Psoas muscle (tissue), 8 donors: ENCODE measurements around the gene MED13L. TPM values are rescaled to one million over a fixed set of nuclear protein-coding genes. Genes with fewer than 3 reads are reported as not detected.
A peak's percentile ranks its signal among the peaks of the same experiment; 100 is the strongest.

ENCODE experiments used
- ATAC-seq, 4 donors: fragments of 200-7000 bp; cut with Tn5 transposase; one replicate each; pipeline ENCODE4 v1.9.1; 2020; ENCODE audit warnings: moderate library complexity in 3 of 4, mild to moderate bottlenecking in 2 of 4
- DNase-seq, 2 donors: peaks; one replicate each; pipeline ENCODE4 v3.0.0-alpha.2; 2020
- H3K27ac ChIP-seq: fragments of 200-600 bp; one replicate; pipeline ENCODE4 v1.8.0; 2022
- H3K27me3 ChIP-seq, 3 donors: fragments of 200-600 bp in 1 of 3; one replicate each; pipeline versions ENCODE4 v1.6.1 to v1.8.0; 2013 to 2022; ENCODE audit warnings: low read length in 2 of 3, mild to moderate bottlenecking in 2 of 3, moderate library complexity in 1 of 3; ENCODE audit not compliant: insufficient read depth in 3 of 3
- H3K36me3 ChIP-seq, 2 donors: fragments of 200-600 bp in 1 of 2; one replicate each; pipeline versions ENCODE4 v1.6.1 to v1.8.0; 2013 to 2022; ENCODE audit warnings: low read depth in 1 of 2, mild to moderate bottlenecking in 1 of 2, moderate library complexity in 1 of 2; ENCODE audit not compliant: insufficient read depth in 1 of 2
- H3K4me1 ChIP-seq: fragments of 200-600 bp; one replicate; pipeline ENCODE4 v1.8.0; 2022
- H3K4me3 ChIP-seq: fragments of 200-600 bp; one replicate; pipeline ENCODE4 v1.8.0; 2022; ENCODE audit warnings: mild to moderate bottlenecking
- H3K9me3 ChIP-seq: fragments of 200-600 bp; one replicate; pipeline ENCODE4 v1.8.0; 2022
- WGBS, 3 donors: extraction: QIAGEN DNeasy Blood & Tissue Kit; methylation state at CpG; one replicate each; pipeline versions ENCODE4 v1.1.6 to v1.1.7; 2013; 5-methylcytosine and 5-hydroxymethylcytosine counted together
- intact Hi-C, 2 donors: fragments of 100-400 bp; cut with DNase I; formaldehyde crosslinking; loops; one replicate each; pipeline versions ENCODE4 v1.11.0 to v1.14.2; 2022
- polyA plus RNA-seq, 3 donors: library from polyadenylated mRNA; stranded (reverse); fragments of 200-250 nt; gene quantifications; one replicate each; pipeline ENCODE4 v1.2.3, GENCODE V29; 2013
- total RNA-seq, 4 donors: library from RNA; stranded (reverse); fragmentation: NEBNext Ultra II Directional in 2 of 4; extraction: Animal tissue kit (Norgen Biotek cat#: 25700) in 2 of 4; gene quantifications; one replicate each; pipeline versions ENCODE4 v1.2.1 to v1.2.4, GENCODE V29; 2021 to 2023
- TF ChIP-seq, protein P1 (sequence below): fragments of 200-600 bp; IDR thresholded peaks from one replicate; pipeline ENCODE4 v1.8.0; 2022; ENCODE audit warnings: antibody characterized with exemption
- donor health status: healthy with polysubstance abuse.
- donor health status: DM: no; HTN: no; CAD: no; lungs with moderate emphysema.
- donor health status: Bipolar disorder and iron deficiency.
- donor health status: healthy.
- donor health status: DM: yes; HTN: yes; CAD: no.
- donor health status: DM: no; HTN: no; CAD: no.
- donor health status: DM: no; HTN: no; CAD: no.
- donor health status: DM: yes; HTN: yes; CAD: no.

The MED13L gene
- total and polyA plus RNA-seq, 7 donors = 8.9 to 90.5 (median 72.5) TPM

DNA sequence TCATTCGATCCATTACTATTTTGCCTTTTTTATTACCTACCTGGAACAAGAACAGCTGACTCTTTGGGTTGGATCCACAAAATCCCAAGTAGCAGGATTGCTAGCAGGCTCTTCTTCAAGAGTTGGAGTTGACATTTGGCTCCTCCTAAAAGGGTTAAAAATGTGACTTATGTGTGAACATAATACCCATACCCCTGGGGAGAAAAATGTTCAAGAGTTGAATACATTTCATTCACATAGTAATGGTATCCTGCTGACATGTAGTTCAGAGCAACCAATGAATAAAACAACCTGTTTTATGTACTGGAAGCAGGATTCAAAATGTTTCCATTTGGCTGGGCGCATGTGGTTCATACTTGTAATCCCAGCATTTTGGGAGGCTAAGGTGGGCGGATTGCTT lies 264.7 kb downstream of the MED13L start:
- intact Hi-C loops = no loop called here
- peaks cover 0 to 70% of the 10 kb centered on the region in 2 donors for H3K36me3 ChIP-seq
- 87 to 98% (median 89%) methylated on average over 3 of the region's 3 CpGs for WGBS, 3 donors

DNA sequence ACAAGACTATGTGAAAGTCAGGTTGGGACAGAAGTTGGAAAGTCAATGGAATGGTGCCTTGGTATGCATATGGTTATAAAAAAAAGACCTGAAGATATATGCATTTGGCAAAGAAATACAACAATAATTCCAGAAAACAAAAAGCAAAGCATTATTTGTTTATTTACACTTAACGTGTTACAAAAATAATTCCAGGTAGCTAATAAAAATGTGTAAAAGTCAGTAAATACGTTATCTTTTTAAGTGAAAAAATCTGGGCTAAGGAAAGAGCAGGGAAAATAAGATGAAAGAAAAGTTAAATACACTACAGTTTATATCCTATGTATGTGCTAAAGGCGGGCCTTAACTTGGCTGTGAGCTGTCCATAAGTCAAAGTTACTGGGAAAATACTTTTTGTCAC lies 266.3 kb downstream of the MED13L start:
- Histone ChIP-seq H3K4me3 (no peak overlapping the region), H3K36me3 (peaks cover 0 to 85% of the 10 kb centered on the region in 2 donors), H3K27me3 (no peaks in the 10 kb centered on the region), H3K27ac (no peak overlapping the region), H3K9me3 (no peaks in the 10 kb centered on the region), H3K4me1 (peaks cover 16% of the 10 kb centered on the region)
- no peak for DNase-seq
- whole genome bisulfite sequencing, 3 donors = 94 to 96% (median 95%) methylated on average over 3 of the region's 3 CpGs
- intact Hi-C loops = no loop called here
- ATAC-seq = no peak
- TF ChIP-seq, protein P1, sequence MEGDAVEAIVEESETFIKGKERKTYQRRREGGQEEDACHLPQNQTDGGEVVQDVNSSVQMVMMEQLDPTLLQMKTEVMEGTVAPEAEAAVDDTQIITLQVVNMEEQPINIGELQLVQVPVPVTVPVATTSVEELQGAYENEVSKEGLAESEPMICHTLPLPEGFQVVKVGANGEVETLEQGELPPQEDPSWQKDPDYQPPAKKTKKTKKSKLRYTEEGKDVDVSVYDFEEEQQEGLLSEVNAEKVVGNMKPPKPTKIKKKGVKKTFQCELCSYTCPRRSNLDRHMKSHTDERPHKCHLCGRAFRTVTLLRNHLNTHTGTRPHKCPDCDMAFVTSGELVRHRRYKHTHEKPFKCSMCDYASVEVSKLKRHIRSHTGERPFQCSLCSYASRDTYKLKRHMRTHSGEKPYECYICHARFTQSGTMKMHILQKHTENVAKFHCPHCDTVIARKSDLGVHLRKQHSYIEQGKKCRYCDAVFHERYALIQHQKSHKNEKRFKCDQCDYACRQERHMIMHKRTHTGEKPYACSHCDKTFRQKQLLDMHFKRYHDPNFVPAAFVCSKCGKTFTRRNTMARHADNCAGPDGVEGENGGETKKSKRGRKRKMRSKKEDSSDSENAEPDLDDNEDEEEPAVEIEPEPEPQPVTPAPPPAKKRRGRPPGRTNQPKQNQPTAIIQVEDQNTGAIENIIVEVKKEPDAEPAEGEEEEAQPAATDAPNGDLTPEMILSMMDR = no peak

More for the DNA sequence above, 264.7 kb downstream of the MED13L start:
- H3K27ac ChIP-seq = no peak overlapping the region
- TF ChIP-seq, protein P1 = no peak
- H3K4me3 ChIP-seq = no peak overlapping the region
- DNase-seq (no peak), ATAC-seq (no peak)
- H3K9me3 ChIP-seq = no peaks in the 10 kb centered on the region
- H3K27me3 ChIP-seq = no peaks in the 10 kb centered on the region
- H3K4me1 ChIP-seq = peaks cover 27% of the 10 kb centered on the region

DNA sequence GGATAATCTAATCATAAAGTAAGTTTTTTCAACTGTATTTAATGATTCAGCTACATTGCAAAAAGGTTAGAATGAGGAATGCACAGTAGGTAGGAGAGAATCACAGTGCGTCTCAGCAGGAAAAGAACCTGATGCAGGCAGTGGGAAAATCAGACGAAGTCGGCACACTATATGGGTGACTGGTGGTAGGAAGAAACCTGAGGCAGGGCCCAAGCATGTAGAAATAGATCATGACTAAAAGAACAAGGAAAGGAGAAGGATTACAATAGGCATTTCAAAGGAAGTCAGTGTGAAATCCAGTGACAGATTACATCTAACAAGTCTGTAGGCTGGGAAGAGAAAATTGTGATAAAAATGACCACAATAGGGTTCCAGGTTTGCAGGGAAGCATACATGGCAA lies 267.0 kb downstream of the MED13L start:
- DNase-seq (no peak), ATAC-seq (peak; percentile 44 to 78 (median 66))
- Histone ChIP-seq H3K36me3 (peaks cover 0 to 91% of the 10 kb centered on the region in 2 donors), H3K9me3 (no peaks in the 10 kb centered on the region), H3K4me1 (peaks cover 9% of the 10 kb centered on the region), H3K27me3 (no peaks in the 10 kb centered on the region), H3K27ac (no peak overlapping the region), H3K4me3 (no peak overlapping the region)
- intact Hi-C loops = no loop called here
- WGBS, 3 donors = 82 to 94% (median 84%) methylated on average over 3 of the region's 3 CpGs
- TF ChIP-seq, protein P1 = no peak

DNA sequence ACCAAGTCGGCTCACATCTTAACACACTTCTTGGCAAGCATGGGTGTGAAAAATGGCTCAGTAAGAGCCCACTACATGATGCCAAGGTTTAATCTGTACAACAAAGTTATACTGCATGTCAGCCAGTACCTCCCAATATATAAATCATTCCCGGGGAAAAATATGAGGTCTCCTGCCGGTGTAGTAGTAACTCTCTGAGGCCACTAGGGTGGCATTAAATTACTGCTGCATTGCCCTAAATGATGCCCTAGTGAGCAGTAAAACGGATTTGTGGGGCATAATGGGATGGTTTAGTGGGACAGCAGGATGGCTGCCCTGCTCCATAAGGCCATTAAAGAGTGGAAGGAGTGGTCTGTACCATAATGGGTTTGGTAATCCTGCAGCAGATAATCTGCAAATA lies 267.7 kb downstream of the MED13L start:
- peak in 3 of 4 donors; percentile 22 to 44 (median 42) for ATAC-seq
- Histone ChIP-seq H3K36me3 (peaks cover 0 to 93% of the 10 kb centered on the region in 2 donors), H3K9me3 (no peaks in the 10 kb centered on the region), H3K27ac (no peak overlapping the region), H3K27me3 (no peaks in the 10 kb centered on the region), H3K4me3 (no peak overlapping the region), H3K4me1 (peaks cover 8% of the 10 kb centered on the region)
- 34 to 46% (median 35%) methylated on average over 4 of the region's 4 CpGs for WGBS, 3 donors
- TF ChIP-seq, protein P1 = no peak
- intact Hi-C loops = no loop called here
- DNase-seq = no peak

DNA sequence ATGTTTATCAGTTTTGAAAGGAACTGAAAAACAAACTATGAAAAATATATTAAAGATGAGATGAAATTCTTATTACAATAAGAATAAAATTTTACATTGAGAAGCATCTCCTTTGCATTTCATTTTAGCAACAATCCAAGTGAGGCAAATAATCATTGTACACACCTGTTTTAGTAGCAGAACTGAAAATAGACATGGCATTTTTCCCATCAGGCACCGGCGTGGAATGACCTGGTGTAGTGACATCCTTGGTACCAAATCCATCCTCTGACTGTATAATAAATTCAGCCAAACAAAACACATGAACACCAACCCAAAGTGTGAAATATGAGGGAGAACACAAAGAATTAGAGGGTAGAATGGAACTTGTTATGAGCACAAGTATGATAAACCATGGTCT lies 271.4 kb downstream of the MED13L start:
- H3K36me3 ChIP-seq = peaks cover 0 to 91% of the 10 kb centered on the region in 2 donors
- 29 to 47% (median 30%) methylated on average over 2 of the region's 2 CpGs for WGBS, 3 donors
- TF ChIP-seq, protein P1 = no peak
- no peaks in the 10 kb centered on the region for H3K27me3 ChIP-seq
- DNase-seq (no peak), ATAC-seq (no peak)
- peaks cover 8% of the 10 kb centered on the region for H3K4me1 ChIP-seq
- H3K27ac ChIP-seq = no peak overlapping the region
- no peaks in the 10 kb centered on the region for H3K9me3 ChIP-seq
- H3K4me3 ChIP-seq = no peak overlapping the region
- intact Hi-C loops = no loop called here
